ENCODE data around the gene KHDC1. TPM values are rescaled to one million over a fixed set of nuclear protein-coding genes. Genes with fewer than 3 reads are reported as not detected.
"Not testable (repeated sequence)": the region's sequence is repeated elsewhere in the genome, so short reads cannot be mapped to it uniquely, and the experiment has no call there.

The KHDC1 gene
- total RNA-seq, 2 experiments from 2014 or later, result 3.2 to 5.0 TPM

DNA sequence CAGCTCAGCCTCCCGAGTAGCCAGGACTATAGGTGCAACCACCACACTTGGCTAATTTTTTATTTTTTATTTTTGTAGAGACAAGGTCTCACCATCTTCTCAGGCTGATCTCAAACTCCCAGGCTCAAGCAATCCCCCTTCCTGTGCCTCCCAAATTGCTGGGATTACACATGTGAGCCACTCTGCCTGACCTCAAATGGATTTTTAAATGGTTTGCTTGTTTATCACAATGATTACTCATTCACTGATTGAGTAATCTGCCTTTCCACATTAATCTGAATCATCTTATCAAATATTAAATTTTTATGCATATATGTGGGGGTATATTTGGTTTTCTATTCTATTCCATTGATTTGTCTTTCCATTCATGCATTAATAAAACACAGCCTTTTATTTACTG, 28.3 kb downstream of the KHDC1 start:
- Mint-ChIP-seq H3K4me1 (no peaks in the 10 kb centered on the region), H3K27ac (no peak overlapping the region), H3K9me3 (no peaks in the 10 kb centered on the region), H3K4me3 (no peak overlapping the region), H3K36me3 (no peaks in the 10 kb centered on the region), H3K27me3 (peaks cover 7% of the 10 kb centered on the region)
- ATAC-seq (ENCODE audit: low read depth), result no peak
- DNase-seq, result no peak
- POLR2A ChIA-PET, result no interaction called here

DNA sequence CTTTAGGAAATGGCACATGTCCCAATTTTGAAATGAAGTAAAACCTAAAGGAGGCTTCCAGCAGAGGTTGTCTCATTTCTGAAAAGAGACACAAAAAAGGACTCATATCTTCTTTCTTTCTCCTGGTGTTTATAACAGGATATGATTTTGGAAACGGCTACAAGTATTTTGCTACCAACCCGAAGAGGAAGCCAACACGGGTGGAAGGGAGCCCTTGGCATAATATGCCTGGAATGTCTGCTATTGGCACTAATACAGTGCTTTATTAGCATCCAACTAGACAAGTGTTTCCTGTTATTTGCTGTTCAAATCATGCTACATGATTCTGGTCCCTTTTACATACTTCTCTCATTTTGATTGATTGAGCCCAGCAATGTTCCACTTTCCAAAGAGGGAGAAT, 29.0 kb downstream of the KHDC1 start:
- ATAC-seq (ENCODE audit: low read depth); H3K9me3 Mint-ChIP-seq; H3K36me3 Mint-ChIP-seq; H3K27ac Mint-ChIP-seq; POLR2A ChIA-PET; H3K4me1 Mint-ChIP-seq; H3K27me3 Mint-ChIP-seq; DNase-seq; H3K4me3 Mint-ChIP-seq: not testable (repeated sequence)

DNA sequence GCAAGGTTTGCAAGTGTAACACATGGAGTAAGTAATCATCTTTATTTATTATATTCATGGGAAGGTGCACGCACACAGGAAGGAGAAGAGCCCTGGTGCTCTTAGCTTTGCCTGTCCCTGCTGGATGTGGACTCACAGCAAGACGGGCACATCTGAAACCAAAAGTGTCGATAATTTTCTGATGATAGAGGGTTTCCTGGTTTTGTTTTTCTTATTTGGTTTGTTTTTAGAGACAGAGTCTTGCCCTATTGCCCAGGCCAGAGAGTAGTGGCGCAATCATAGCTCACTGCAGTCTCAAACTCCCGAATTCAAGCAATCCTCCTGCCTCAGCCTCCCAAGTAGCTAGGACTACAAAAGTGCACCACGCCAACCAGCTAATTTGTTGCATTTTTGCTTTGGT, 29.9 kb downstream of the KHDC1 start:
- Mint-ChIP-seq H3K4me3 (no peak overlapping the region), H3K27ac (no peak overlapping the region), H3K27me3 (peaks cover 7% of the 10 kb centered on the region), H3K4me1 (no peaks in the 10 kb centered on the region), H3K9me3 (no peaks in the 10 kb centered on the region), H3K36me3 (no peaks in the 10 kb centered on the region)
- POLR2A ChIA-PET, result no interaction called here
- no peak for ATAC-seq (ENCODE audit: low read depth)
- DNase-seq, result no peak

DNA sequence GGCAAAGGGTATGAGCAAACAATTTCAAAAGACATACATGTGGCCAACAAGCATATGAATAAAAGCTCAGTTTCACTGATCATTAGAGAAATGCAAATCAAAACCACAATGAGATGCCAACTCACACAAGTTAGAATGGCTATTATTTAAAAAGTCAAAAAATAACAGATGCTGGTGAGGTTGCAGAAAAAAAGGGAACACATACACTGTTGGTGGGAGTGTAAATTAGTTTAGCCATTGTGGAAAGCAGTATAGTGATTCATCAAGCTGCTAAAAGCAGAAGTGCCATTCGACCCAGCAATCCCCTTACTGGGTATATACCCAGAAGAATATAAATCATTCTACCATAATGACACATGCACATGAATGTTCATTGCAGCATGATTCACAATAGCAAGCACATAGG, 31.0 kb downstream of the KHDC1 start:
- ATAC-seq (ENCODE audit: low read depth), result no peak
- Mint-ChIP-seq H3K4me1 (no peaks in the 10 kb centered on the region), H3K36me3 (no peaks in the 10 kb centered on the region), H3K27ac (no peak overlapping the region), H3K9me3 (no peaks in the 10 kb centered on the region), H3K4me3 (no peak overlapping the region), H3K27me3 (peaks cover 7% of the 10 kb centered on the region)
- POLR2A ChIA-PET, result no interaction called here
- DNase-seq, result no peak

DNA sequence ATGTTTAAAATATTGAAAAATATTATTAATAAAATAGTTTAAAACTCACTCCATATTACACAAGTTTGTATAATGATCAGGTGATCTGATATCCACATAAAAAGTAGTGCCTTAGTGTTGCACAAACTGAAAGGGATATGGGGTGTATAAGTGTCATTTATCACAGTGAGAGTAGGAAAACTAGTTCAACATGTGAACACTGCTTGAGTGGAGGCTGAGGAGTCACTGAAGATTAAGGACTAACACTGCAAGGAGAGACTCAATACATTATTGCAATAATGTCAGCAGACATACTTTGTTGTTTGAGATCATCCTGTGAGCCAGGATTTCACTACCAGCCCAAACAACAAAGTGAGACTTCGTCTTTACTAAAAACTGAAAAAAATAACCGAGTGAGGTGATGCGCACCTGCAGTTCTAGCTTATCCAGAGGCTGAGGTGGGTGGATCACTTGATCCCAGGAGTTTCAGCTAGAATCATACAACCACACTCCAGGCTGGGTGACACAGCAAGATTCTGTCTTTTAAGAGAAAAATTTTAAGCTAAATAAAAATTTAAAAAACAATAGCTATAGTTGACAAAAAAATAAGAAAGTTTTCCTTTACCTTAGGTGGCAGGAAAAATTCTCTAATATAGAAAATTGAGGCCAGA, 35.3 kb downstream of the KHDC1 start:
- no peak overlapping the region for H3K4me3 Mint-ChIP-seq
- no peak for ATAC-seq (ENCODE audit: low read depth)
- POLR2A ChIA-PET, result no interaction called here
- no peaks in the 10 kb centered on the region for H3K9me3 Mint-ChIP-seq
- H3K27ac Mint-ChIP-seq, result no peak overlapping the region
- H3K36me3 Mint-ChIP-seq, result no peaks in the 10 kb centered on the region
- no peak for DNase-seq
- no peaks in the 10 kb centered on the region for H3K4me1 Mint-ChIP-seq
- no peaks in the 10 kb centered on the region for H3K27me3 Mint-ChIP-seq

DNA sequence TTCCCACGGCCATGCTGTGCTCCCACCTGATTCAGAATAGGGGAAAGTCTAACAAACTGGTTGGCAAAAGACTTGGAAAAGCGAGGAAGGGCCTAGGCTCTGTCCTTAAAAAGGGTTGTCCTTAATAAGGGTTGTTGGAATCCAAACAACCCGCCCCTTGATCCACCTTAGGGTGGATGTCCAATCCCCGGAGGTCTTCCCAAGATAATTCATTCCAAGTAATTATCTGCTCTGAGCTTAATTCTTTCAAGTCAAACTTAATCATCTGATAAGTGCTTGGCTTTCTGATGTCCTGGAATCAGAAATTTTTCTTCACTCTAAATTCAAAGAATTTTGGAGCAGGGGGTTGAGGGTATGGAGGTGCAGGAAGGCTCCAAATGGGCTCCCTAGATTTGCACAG, 37.6 kb downstream of the KHDC1 start, which contains the start of gene KHDC1L:
Gene KHDC1L, minus strand, starts transcription at position 101 of the 400 bp plus-strand sequence. Its CDS starts 88 bp downstream, at position 13.
- ATAC-seq (ENCODE audit: low read depth) (no peak), DNase-seq (no peak)
- POLR2A ChIA-PET, result no interaction called here
- no peak within 1 kb of the TSS for H3K27ac Mint-ChIP-seq
- H3K4me3 Mint-ChIP-seq, result no peak within 1 kb of the TSS
- H3K36me3 Mint-ChIP-seq, result no peaks in the 10 kb centered on the region
- H3K4me1 Mint-ChIP-seq, result no peaks in the 10 kb centered on the region
- no peaks in the 10 kb centered on the region for H3K9me3 Mint-ChIP-seq
- peaks cover 3% of the 10 kb centered on the region for H3K27me3 Mint-ChIP-seq

DNA sequence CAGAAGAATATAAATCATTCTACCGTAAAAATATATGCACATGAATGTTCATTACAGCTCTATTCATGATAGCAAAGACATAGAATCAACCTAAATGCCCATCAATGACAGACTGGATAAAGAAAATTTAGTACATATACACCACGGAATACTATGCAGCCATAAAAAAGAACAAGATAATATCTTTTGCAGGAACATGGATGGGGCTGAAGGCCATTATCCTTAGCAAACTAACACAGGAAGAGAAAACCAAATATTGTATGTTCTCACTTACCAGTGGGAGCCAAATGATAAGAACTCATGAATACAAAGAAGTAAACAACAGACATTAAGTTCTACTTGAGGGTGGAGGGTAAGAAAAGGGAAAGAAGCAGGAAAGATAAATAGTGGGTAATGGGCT, 46.1 kb downstream of the KHDC1 start:
- no peak for ATAC-seq (ENCODE audit: low read depth)
- no peaks in the 10 kb centered on the region for H3K4me1 Mint-ChIP-seq

DNA sequence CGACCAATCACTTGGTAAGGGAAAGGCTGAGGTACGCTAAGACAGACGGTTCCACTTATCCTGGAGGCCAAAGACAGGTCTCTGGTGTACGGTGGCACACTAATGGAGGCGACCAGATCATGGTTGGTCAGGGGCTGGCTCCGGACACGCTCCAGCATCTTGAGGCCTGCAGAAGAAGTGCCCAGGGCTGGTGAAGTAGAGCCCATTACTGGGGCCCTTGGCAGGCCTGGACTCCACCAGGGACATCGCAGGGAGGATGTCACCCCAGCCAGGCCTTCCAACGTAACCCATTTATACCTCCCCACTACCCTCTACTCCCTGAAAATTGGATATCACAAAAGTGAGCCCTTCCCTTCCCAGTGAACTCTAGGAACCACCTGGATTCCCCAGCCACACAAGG, 53.9 kb downstream of the KHDC1 start:
- ATAC-seq (ENCODE audit: low read depth), result no peak
- no peak overlapping the region for H3K27ac Mint-ChIP-seq
- no peak for DNase-seq
- no peaks in the 10 kb centered on the region for H3K4me1 Mint-ChIP-seq
- H3K36me3 Mint-ChIP-seq, result no peaks in the 10 kb centered on the region
- POLR2A ChIA-PET, result no interaction called here
- H3K9me3 Mint-ChIP-seq, result peaks cover 3% of the 10 kb centered on the region
- peaks cover 12% of the 10 kb centered on the region for H3K27me3 Mint-ChIP-seq
- no peak overlapping the region for H3K4me3 Mint-ChIP-seq

More for the DNA sequence above, 46.1 kb downstream of the KHDC1 start:
- DNase-seq, result no peak
- Mint-ChIP-seq H3K9me3 (no peaks in the 10 kb centered on the region), H3K27me3 (peaks cover 7% of the 10 kb centered on the region), H3K27ac (no peak overlapping the region), H3K4me3 (no peak overlapping the region), H3K36me3 (no peaks in the 10 kb centered on the region)
- POLR2A ChIA-PET, result no interaction called here

DNA sequence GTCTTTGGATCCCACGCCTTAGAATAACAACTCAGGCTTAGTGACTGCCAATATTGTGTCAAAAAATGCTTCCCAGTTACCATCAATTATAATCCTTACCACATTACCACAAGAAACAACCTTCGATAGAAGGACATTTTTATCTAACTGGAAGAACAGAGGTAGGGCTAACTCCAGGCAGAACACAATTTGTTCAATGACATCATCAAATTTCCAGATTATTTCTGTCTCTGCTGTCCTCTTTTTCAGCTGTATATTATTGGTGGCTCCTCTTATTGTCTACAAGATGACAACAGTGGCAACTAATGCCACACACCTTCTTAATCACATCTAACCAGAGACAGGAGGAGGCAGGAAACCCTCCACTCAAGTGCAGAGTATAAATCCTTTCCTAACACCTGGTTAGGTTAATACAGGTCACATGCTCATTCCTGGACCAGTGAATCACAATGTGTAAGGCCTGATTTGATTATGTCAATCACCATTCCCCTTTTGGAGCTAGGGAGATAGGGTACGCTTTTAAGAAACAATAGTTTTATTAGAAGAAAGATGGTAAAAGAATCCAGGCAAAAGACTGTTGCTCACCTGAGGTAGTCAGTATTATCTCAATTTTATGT, 55.7 kb downstream of the KHDC1 start:
- POLR2A ChIA-PET, result no interaction called here

DNA sequence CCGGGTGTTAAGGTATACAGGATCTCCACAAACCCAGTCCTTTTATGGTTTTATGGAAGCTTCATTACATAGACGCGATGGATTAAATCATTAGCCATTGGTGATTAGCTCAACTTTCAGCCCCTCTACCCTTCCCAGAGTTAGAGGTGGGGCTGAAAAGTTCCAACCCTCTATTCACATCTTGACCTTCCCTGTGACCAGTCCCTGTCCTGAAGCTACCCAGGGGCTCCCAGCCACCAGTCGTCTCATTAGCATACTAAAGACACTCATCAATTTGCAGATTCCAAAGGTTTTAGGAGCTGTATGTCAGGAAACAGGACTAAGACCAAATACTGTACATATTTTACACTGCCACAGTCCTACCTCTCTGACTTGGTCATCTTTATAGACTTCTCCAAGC, 58.7 kb downstream of the KHDC1 start:
- Mint-ChIP-seq H3K4me1 (no peaks in the 10 kb centered on the region), H3K27me3 (peaks cover 12% of the 10 kb centered on the region), H3K36me3 (no peaks in the 10 kb centered on the region), H3K9me3 (peaks cover 3% of the 10 kb centered on the region), H3K27ac (no peak overlapping the region), H3K4me3 (no peak overlapping the region)
- no peak for DNase-seq
- no peak for ATAC-seq (ENCODE audit: low read depth)
- POLR2A ChIA-PET, result no interaction called here

More for the DNA sequence above, 55.7 kb downstream of the KHDC1 start:
- Mint-ChIP-seq H3K4me3 (no peak overlapping the region), H3K27ac (no peak overlapping the region), H3K4me1 (no peaks in the 10 kb centered on the region), H3K36me3 (no peaks in the 10 kb centered on the region), H3K27me3 (peaks cover 12% of the 10 kb centered on the region), H3K9me3 (peaks cover 3% of the 10 kb centered on the region)
- no peak for DNase-seq
- ATAC-seq (ENCODE audit: low read depth), result no peak

DNA sequence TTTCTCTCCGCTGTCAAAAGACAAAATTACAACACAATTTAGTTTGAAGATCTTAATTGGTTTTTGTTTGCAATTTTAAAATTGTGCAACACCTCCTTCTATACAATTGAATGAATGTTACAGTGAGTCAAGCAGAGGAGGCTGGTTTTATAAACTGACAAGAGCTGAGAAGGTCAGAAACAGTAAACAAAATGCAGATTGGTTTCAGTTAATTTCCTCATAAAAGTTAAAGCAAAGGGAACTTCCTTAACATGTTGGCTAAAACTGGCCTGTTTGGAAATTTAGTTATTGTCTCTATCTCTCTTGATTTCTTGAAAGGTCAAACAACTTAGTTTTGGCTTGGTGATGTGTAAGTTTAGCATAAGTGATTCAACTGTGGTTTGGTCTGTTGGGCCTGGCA, 59.9 kb downstream of the KHDC1 start:
- H3K27me3 Mint-ChIP-seq, result peaks cover 12% of the 10 kb centered on the region
- POLR2A ChIA-PET, result no interaction called here
- peaks cover 3% of the 10 kb centered on the region for H3K9me3 Mint-ChIP-seq
- H3K4me1 Mint-ChIP-seq, result no peaks in the 10 kb centered on the region
- ATAC-seq (ENCODE audit: low read depth), result no peak
- H3K27ac Mint-ChIP-seq, result no peak overlapping the region
- DNase-seq, result no peak
- H3K4me3 Mint-ChIP-seq, result no peak overlapping the region
- no peaks in the 10 kb centered on the region for H3K36me3 Mint-ChIP-seq

DNA sequence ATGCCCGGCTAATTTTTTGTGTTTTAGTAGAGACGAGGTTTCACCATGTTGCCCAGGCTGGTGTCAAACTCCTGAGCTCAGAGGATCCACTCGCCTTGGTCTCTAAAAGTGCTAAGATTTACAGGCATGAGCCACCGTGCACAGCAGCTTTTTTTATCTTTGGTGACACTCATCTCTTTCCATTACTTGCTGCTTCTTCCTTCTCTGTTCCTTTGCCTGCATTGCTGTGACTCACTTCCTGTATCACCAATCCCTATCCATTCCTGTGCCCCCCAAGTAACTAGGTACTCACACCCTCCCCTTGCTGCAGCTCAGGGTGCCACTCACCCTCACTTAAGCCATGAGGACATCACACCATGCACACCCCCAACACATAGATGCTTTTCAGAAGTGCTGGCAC, 62.3 kb downstream of the KHDC1 start:
- no peaks in the 10 kb centered on the region for H3K36me3 Mint-ChIP-seq
- H3K4me3 Mint-ChIP-seq, result no peak overlapping the region
- ATAC-seq (ENCODE audit: low read depth), result no peak
- H3K9me3 Mint-ChIP-seq, result no peaks in the 10 kb centered on the region
- H3K4me1 Mint-ChIP-seq, result no peaks in the 10 kb centered on the region
- DNase-seq, result no peak
- POLR2A ChIA-PET, result no interaction called here
- no peak overlapping the region for H3K27ac Mint-ChIP-seq
- no peaks in the 10 kb centered on the region for H3K27me3 Mint-ChIP-seq

DNA sequence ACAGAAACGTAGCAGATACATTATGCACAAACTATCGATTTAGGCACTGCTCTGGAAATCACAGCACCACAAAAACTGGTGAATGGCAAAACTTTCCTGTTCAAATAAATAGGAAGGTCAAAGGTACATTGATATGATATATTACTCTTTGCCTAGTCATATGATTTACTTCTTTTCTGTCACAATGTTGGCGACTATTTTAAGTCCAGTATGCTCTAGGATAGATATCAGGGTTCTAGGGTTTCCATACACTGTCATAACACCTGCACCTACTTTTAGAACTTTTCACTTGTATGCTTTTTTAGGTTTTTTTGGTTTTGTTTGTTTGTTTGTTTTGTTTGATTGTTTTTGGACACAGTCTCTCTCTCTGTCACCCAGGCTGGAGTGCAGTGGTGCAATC, 62.7 kb downstream of the KHDC1 start:
- no peaks in the 10 kb centered on the region for H3K27me3 Mint-ChIP-seq
- no peak overlapping the region for H3K27ac Mint-ChIP-seq
- ATAC-seq (ENCODE audit: low read depth) (no peak), DNase-seq (no peak)
- no peaks in the 10 kb centered on the region for H3K36me3 Mint-ChIP-seq
- POLR2A ChIA-PET, result no interaction called here
- H3K4me1 Mint-ChIP-seq, result no peaks in the 10 kb centered on the region
- H3K9me3 Mint-ChIP-seq, result no peaks in the 10 kb centered on the region
- H3K4me3 Mint-ChIP-seq, result no peak overlapping the region

DNA sequence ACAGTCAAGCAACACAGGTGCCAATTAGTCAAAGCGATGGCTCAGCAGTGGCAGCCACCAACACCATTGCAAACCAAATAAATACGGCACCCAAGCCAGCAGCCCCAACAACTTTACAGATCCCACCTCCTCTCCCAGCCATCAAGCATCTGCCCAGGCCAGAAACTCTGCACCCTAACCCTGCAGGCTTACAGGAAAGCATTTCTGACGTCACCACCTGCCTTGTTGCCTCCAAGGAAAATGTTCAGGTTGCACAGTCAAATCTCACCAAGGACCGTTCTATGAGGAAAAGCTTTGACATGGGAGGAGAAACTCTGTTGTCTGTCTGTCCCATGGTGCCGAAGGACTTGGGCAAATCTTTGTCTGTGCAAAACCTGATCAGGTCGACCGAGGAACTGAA, 68.3 kb downstream of the KHDC1 start:
- Mint-ChIP-seq H3K36me3 (no peaks in the 10 kb centered on the region), H3K27me3 (no peaks in the 10 kb centered on the region), H3K27ac (no peak overlapping the region), H3K4me1 (no peaks in the 10 kb centered on the region), H3K4me3 (no peak overlapping the region), H3K9me3 (no peaks in the 10 kb centered on the region)
- ATAC-seq (ENCODE audit: low read depth) (no peak), DNase-seq (no peak)
- POLR2A ChIA-PET, result no interaction called here
